ENCODE results near the gene FAM83F. TPM values are rescaled to one million over a fixed set of nuclear protein-coding genes. Genes with fewer than 3 reads are reported as not detected.
A peak's percentile ranks its signal among the peaks of the same experiment; 100 is the strongest.

Gene FAM83F
- total and polyA plus RNA-seq, 12 donors = under 0.01 to 0.39 (median 0.11) TPM; not detected in 1

DNA sequence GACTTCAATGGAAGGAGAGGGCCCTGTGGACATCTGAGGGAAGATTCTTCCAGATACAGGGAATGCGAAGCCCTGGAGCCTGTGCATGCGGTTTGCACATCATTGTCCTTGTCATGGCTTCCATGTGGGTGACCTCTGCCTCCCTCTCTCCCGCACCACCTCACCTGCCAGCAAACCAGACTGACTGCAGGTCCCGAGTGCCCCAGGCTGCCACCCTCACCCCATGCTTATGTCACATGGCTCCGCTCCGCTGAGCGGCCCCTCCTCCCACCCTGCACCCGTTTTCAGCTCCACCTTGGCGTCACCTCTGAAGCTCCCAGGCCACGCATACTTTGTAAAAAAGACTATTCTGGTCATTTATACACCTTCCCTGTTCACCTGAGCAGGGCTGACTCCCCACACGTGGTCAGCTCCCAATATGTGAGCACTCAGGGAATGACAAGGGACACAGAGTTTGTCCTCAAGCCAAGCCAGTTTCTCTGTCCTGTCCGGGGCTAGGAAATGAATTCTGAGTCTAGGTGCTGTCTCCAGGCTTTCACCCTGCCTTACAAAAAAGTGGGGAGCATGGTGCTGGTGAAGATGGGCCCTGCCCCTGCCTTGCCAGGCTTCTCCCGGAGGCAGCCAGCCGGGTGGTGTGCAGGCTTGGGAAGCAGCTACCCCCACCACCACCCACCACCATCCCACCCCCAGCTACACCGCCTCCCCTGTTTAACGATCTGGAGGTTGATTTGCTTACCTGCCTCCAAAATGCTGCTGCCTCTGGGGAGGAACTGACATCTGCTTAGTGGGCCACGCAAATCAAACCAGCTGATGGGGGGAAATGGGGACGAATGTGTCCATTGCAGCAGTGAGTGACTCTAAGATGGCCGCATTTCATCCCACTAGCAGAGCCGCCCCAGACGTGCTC is 32.7 kb downstream of the FAM83F start:
- peak in 1 of 7 donors; percentile 11 for DNase-seq
- Histone ChIP-seq H3K36me3 (replicated peaks in 1 of 2) (no peaks in the 10 kb centered on the region), H3K4me1 (replicated peaks in 1 of 2) (peaks cover 0 to 18% of the 10 kb centered on the region in 2 donors), H3K4me3 (no peak overlapping the region), H3K9me3 (replicated peaks in 1 of 3) (no peaks in the 10 kb centered on the region), H3K27ac (no peak overlapping the region), H3K27me3 (no peaks in the 10 kb centered on the region)
- WGBS, 4 donors = 85 to 87% (median 87%) methylated on average over 10 to 21 of the region's 21 CpGs
- TF ChIP-seq POLR2A (IDR thresholded peaks at IDR 0.05) = no peak
- TF ChIP-seq, protein P1, sequence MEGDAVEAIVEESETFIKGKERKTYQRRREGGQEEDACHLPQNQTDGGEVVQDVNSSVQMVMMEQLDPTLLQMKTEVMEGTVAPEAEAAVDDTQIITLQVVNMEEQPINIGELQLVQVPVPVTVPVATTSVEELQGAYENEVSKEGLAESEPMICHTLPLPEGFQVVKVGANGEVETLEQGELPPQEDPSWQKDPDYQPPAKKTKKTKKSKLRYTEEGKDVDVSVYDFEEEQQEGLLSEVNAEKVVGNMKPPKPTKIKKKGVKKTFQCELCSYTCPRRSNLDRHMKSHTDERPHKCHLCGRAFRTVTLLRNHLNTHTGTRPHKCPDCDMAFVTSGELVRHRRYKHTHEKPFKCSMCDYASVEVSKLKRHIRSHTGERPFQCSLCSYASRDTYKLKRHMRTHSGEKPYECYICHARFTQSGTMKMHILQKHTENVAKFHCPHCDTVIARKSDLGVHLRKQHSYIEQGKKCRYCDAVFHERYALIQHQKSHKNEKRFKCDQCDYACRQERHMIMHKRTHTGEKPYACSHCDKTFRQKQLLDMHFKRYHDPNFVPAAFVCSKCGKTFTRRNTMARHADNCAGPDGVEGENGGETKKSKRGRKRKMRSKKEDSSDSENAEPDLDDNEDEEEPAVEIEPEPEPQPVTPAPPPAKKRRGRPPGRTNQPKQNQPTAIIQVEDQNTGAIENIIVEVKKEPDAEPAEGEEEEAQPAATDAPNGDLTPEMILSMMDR (IDR thresholded peaks at IDR 0.05) = no peak
- intact Hi-C loops (cut with DNase I) = loop anchor here in 1 of 2 donors (5.0 kb wide), 1 partner anchor 490 kb away; no protein-coding TSS in a partner anchor

DNA sequence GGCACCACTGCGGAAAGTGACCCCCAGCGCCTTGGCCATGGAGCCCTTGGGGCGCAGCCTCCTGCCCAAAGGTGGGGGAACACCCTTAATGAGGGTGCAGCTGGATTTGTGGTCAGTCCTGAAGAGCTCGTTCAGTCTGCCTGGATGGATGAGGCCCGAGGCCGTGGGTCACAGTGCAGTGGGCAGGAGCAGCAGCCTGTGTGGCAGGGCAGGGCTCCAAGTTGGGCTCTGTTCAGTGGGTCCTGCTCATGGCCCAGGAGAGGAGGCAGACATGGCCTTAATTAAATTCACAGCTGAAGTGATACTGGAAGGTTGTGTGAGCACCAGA is 33.3 kb downstream of the FAM83F start:
- WGBS, 4 donors = 80 to 95% (median 89%) methylated on average over 2 to 6 of the region's 6 CpGs
- no peaks in the 10 kb centered on the region for H3K36me3 ChIP-seq (replicated peaks in 1 of 2)
- intact Hi-C loops (cut with DNase I) = loop anchor here in 1 of 2 donors (5.0 kb wide), 1 partner anchor 491 kb away; no protein-coding TSS in a partner anchor
- no peaks in the 10 kb centered on the region for H3K9me3 ChIP-seq (replicated peaks in 1 of 3)
- no peaks in the 10 kb centered on the region for H3K27me3 ChIP-seq
- no peak for DNase-seq
- no peak overlapping the region for H3K27ac ChIP-seq
- no peak overlapping the region for H3K4me3 ChIP-seq
- TF ChIP-seq POLR2A (IDR thresholded peaks at IDR 0.05) = no peak
- TF ChIP-seq, protein P1 (IDR thresholded peaks at IDR 0.05) = no peak
- H3K4me1 ChIP-seq (replicated peaks in 1 of 2) = peaks cover 0 to 18% of the 10 kb centered on the region in 2 donors

DNA sequence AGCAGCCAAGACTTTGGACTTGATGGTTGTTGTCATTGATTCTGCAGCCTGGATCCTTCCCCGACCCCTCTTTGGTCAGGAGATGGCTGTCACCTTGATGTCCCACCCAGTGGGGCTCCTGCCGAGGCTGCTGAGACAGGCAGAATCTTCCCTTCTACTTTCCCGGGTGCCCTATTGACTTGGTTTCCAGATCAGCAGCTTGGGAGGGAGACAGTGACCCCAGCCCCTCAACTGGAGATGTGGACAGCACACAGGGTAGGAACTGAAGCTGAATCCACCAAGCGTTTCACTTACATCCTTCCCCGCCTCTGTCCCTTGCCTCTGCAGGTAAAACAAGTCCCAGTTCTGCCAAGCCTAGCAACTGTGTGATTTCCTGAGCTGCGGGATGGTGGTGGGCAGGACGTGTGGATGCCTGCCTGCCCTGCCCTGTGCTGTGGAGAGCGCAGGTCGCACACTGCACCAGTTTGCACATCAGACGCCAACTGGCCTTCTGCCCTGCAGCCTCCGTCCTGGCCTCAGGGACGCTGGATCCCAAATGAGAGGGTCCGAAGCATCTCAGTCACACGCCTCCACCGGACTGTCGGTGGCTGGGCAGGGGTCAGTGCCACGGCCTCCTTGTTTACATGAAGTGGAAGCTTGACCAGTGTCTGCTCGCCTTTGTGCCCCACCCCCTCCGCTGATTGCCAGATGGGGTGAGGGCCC is 34.6 kb downstream of the FAM83F start:
- H3K4me1 ChIP-seq (replicated peaks in 1 of 2) = peaks cover 0 to 18% of the 10 kb centered on the region in 2 donors
- H3K4me3 ChIP-seq = no peak overlapping the region
- no peaks in the 10 kb centered on the region for H3K9me3 ChIP-seq (replicated peaks in 1 of 3)
- no peak overlapping the region for H3K27ac ChIP-seq
- WGBS, 4 donors = 82 to 94% (median 92%) methylated on average over 13 to 19 of the region's 19 CpGs
- intact Hi-C loops (cut with DNase I) = loop anchor here in 1 of 2 donors (5.0 kb wide), 1 partner anchor 492 kb away; no protein-coding TSS in a partner anchor
- no peak for DNase-seq
- H3K36me3 ChIP-seq (replicated peaks in 1 of 2) = no peaks in the 10 kb centered on the region
- TF ChIP-seq, protein P1 (IDR thresholded peaks at IDR 0.05) = no peak
- TF ChIP-seq POLR2A (IDR thresholded peaks at IDR 0.05) = no peak
- H3K27me3 ChIP-seq = no peaks in the 10 kb centered on the region

DNA sequence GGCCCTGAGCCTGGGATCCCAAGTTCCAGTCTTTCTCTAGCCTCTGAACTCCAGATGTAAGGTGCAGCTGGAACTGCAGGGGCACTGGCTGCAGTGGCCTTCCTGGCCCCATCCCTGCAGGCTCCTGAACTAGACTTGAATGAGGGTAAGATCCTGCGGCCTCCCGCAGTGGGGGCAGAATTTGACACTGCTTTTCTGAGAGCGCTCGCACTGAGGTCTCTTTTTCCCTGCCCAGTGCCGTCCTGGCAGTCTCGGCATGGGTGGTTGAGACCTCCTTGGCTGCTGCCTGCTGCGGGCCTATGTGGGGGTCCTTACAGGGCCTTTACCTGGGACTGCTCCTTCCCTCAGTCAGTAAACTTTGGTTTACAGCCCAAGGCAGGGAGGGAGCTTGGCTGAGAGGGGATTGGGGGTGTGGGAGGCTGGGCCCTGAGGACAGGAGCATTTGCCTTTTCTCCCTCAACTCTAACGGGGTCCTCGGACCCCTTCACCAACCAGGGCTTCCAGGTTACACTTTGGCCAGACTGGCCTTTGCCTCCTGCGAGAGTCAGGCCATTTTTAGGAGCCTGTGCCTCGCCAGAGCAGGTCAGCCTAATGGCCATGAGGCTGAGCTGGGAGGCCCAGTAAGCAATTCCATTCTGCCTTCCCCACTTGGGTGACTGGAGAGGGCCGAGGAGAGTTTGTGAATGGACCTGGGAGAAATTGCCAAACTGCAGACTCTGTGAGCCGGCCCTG is 35.4 kb downstream of the FAM83F start:
- no peaks in the 10 kb centered on the region for H3K36me3 ChIP-seq (replicated peaks in 1 of 2)
- no peaks in the 10 kb centered on the region for H3K27me3 ChIP-seq
- peaks cover 0 to 12% of the 10 kb centered on the region in 2 donors for H3K4me1 ChIP-seq (replicated peaks in 1 of 2)
- 88 to 94% (median 93%) methylated on average over 10 to 13 of the region's 13 CpGs for WGBS, 4 donors
- no peaks in the 10 kb centered on the region for H3K9me3 ChIP-seq (replicated peaks in 1 of 3)
- H3K4me3 ChIP-seq = no peak overlapping the region
- TF ChIP-seq, protein P1 (IDR thresholded peaks at IDR 0.05) = no peak
- TF ChIP-seq POLR2A (IDR thresholded peaks at IDR 0.05) = no peak
- no peak overlapping the region for H3K27ac ChIP-seq
- no peak for DNase-seq
- intact Hi-C loops (cut with DNase I) = no loop called here
